Left kidney (tissue), 2 donors: ENCODE data around the gene MSANTD1. TPM values are rescaled to one million over a fixed set of nuclear protein-coding genes. Genes with fewer than 3 reads are reported as not detected.

ENCODE experiments used
- DNase-seq: peaks from one replicate; pipeline ENCODE4 v3.0.0-alpha.2; 2013
- polyA plus RNA-seq: library from polyadenylated mRNA; unstranded; fragments of 120-200 nt; gene quantifications from one replicate; pipeline ENCODE4 v1.2.1, GENCODE V29; 2013; ENCODE audit not compliant: insufficient read length

Gene MSANTD1
- polyA plus RNA-seq, 1 donor: 0.88 TPM

DNA sequence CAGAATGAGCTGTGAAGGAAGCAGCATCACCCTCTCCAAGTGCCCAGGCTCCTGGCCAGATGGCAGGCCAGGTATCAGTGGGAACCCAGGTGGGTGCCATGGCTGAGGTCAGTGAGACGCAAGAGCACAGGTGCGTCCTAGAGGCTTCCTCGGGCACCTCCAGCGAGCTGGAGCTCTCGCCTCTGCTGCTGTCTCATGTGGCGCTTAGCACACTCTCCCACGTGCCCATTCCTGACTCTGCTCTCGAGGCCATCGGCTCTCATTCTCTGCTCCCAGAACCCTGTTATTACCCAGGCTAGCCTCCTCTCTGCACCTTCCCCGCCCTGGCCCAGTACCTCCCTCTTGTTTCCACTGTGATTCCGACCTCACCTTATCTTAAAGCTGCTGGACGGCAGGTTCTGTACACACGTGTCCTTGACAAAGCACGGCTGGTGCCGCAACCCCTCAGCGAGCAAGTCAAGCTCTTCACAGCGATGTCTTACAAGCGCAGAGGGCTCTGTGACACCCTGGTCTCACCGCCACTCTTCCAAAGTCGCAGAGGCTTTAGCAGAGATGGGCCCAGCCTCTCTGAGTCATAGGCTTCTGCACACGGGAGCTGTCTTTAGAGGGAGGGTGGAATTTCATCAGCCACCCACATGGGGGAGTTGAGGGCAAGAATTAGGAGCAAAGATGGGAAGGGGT, 15.4 kb upstream of the MSANTD1 start:
- DNase-seq: no peak

DNA sequence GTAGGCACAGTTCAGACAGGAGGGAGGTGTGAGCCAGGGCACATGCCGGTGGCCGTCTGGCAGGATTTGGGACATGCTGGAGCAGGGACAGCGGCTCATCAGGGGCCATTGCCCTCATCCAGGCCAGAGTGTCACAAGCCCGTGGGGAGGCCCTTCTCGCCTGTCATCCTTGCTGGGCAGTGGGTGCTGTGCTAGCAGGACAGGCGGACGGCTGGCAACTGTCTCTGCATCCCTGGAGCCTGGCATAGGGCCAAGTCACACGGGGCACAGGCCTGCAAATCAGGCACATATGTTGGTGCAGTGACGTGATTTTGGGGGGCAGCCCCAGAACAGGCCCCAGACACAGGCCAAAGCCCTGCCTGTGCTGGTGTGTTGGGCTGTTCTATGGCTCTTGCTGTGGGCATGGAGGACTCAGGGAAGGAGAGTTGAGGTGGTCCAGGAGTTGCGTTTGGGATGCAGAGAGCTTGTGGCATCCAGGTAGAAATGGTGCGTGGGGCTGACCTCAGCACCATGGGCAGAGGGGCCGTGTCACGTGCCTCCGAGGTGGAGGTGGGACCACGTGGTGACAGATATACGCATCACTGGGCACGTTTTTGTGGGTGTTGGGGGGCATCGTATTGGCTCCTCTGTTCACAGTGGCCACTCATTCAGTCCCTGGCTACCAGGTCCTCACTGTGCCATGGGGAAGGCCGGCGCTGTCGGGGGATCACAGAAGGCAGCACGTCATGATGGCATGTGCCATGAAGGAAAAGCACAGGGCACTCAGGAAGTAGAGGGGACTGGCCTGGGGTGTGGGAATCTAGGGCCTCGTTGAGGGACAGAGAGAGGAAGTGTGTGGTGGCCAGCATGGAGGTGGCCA, 14.6 kb upstream of the MSANTD1 start:
- DNase-seq: no peak

DNA sequence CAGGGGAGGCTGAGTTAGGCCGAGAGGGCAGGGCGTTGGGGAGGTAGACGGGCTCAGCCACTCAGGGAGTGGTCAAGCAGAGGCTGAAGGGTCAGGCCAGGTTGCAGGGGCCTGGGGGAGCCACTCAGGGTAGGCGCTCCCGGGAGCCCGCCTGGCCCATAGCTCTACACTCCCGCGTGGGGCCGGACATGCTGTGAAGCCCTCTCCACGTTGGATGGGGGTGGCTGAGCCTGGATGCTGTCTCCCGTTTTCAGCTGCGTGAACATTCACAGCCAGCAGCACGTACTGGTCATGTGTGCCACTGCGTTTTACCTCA, 14.0 kb upstream of the MSANTD1 start:
- no peak for DNase-seq

DNA sequence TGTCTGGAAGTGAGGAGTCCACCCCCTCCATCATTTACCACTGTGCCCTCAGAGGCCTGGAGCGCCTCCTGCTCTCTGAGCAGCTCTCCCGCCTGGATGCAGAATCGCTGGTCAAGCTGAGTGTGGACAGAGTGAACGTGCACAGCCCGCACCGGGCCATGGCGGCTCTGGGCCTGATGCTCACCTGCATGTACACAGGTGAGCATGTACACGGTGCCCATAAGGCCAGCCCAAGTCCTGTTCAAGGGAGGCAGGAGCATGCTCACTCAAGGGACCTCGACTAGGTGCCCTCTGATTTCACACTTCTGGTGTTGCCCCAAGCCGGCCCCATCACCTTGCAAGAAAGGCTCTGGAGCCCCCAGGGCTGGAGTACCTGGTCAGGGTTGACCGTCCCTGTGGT, 13.4 kb upstream of the MSANTD1 start:
- no peak for DNase-seq

DNA sequence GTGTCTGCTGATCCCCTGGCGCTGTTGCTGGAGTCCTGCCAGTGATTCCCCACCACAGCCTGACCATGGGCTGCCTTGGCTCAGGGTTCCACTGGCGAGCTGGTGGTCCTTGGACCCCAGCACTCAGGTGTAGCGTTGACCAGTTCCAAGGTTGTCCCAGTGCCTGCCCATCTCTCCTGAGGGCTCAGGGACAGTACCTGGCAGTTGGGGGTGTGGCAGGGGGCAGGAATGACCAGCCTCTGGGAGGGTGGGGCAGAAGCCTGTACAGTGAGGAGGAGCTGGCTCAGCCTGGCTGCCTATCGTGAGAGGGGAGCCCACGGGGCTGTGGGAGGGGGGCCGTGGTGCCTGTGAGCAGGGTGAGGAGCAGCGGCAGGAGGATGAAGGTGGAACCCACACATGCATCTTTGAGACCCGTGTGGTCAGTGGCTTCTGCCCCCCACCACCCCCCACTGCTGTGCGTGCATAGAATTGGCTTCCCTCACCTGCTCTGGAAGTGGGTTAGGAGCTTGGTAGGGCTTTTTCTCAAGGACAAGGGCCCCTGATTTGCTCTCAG, 12.6 kb upstream of the MSANTD1 start:
- DNase-seq: no peak

DNA sequence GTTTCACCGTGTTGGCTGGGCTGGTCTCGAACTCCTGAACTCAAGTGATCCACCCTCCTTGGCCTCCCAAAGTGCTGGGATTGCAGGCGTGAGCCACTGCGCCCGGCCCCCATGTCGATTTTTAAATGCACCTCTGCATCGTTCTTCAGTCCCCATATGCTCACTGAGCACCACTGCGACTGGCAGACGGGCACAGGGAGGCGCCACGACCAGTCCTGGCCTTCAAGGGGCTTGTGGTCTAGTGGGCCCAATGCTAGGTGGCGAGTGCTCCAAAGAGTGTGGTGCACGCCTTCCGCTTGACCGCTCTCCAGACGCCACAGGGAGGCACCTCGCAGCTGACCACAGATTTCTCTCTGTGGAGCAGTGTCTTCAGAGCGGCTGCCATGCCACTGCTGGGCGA, 11.7 kb upstream of the MSANTD1 start:
- no peak for DNase-seq

DNA sequence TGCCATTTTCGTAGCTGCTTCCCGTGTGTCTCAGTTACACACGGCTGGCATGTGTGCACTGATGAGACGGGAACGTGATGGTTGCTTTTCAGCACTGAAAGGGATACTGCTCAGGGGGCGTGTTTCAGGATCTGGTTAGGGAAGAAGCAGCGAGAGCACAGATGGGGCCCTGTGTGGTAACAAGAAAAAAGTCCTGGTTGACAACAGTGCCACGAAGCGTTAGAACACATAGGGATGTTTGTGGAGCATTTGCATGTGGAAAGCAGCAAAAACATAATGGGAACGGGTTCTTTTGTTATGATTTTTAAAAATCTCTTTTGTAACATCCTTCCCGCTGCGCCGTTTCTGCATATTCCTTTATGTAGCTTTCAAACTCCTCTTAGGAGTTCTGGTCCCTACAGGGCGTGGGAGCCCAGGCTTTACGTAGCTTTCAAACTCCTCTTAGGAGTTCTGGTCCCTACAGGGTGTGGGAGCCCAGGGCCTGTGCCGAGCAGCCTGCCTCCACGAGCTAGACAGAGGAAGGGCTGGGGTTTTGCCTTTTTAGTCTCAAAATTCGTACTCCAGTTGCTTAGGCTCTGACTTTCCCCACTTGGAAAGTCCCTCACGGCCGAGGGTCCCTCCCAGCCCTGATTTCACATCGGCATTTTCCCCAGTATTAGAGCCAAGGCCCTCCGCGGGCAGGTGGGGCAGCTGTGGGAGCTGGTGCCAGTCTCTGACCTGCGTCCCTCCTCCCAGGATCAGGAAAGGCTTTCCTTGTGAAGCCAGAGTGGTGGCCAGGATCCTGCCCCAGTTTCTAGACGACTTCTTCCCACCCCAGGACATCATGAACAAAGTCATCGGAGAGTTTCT, 11.0 kb upstream of the MSANTD1 start:
- DNase-seq: no peak

DNA sequence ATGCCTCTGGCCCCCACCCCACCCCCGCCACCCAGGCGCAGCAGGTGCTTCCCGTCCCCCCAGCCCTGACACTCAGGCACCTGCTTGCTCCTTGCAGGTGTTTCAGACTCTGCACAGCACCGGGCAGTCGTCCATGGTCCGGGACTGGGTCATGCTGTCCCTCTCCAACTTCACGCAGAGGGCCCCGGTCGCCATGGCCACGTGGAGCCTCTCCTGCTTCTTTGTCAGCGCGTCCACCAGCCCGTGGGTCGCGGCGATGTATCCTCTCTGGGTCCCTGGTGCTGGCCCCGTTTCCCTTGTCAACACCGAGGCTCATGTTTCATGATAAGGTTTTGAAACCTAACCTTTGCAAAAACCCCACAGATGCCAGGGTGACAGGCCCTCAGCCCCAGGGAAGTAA, 10.2 kb upstream of the MSANTD1 start:
- no peak for DNase-seq

DNA sequence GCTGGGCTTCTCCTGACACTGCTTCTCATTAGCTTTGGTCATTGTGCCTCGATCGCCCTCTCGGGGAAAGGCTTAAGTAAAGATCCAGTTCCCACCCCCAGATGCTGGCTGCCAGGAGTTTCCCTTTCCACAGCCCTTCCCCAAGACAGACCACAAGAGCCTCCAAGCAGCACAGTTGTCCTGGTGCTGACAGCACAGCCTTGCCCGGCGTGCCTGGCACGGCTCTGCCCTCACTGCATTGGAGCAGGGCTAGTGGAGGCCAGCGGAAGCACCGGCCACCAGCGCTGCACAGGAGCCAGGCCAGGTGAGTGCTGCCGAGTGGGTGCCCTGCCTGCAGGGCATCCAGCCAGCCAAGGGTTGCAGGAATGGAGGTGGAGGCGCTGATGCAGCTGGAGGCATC, 9.7 kb upstream of the MSANTD1 start:
- DNase-seq: no peak

DNA sequence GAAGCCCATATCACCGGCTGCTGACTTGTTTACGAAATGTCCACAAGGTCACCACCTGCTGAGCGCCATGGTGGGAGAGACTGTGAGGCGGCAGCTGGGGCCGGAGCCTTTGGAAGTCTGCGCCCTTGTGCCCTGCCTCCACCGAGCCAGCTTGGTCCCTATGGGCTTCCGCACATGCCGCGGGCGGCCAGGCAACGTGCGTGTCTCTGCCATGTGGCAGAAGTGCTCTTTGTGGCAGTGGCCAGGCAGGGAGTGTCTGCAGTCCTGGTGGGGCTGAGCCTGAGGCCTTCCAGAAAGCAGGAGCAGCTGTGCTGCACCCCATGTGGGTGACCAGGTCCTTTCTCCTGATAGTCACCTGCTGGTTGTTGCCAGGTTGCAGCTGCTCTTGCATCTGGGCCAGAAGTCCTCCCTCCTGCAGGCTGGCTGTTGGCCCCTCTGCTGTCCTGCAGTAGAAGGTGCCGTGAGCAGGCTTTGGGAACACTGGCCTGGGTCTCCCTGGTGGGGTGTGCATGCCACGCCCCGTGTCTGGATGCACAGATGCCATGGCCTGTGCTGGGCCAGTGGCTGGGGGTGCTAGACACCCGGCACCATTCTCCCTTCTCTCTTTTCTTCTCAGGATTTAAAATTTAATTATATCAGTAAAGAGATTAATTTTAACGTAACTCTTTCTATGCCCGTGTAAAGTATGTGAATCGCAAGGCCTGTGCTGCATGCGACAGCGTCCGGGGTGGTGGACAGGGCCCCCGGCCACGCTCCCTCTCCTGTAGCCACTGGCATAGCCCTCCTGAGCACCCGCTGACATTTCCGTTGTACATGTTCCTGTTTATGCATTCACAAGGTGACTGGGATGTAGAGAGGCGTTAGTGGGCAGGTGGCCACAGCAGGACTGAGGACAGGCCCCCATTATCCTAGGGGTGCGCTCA, 8.7 kb upstream of the MSANTD1 start:
- DNase-seq: no peak

DNA sequence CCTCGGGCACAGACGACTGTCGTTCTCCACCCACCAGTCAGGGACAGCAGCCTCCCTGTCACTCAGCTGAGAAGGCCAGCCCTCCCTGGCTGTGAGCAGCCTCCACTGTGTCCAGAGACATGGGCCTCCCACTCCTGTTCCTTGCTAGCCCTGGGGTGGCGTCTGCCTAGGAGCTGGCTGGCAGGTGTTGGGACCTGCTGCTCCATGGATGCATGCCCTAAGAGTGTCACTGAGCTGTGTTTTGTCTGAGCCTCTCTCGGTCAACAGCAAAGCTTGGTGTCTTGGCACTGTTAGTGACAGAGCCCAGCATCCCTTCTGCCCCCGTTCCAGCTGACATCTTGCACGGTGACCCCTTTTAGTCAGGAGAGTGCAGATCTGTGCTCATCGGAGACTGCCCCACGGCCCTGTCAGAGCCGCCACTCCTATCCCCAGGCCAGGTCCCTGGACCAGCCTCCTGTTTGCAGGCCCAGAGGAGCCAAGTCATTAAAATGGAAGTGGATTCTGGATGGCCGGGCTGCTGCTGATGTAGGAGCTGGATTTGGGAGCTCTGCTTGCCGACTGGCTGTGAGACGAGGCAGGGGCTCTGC, 7.9 kb upstream of the MSANTD1 start:
- no peak for DNase-seq

DNA sequence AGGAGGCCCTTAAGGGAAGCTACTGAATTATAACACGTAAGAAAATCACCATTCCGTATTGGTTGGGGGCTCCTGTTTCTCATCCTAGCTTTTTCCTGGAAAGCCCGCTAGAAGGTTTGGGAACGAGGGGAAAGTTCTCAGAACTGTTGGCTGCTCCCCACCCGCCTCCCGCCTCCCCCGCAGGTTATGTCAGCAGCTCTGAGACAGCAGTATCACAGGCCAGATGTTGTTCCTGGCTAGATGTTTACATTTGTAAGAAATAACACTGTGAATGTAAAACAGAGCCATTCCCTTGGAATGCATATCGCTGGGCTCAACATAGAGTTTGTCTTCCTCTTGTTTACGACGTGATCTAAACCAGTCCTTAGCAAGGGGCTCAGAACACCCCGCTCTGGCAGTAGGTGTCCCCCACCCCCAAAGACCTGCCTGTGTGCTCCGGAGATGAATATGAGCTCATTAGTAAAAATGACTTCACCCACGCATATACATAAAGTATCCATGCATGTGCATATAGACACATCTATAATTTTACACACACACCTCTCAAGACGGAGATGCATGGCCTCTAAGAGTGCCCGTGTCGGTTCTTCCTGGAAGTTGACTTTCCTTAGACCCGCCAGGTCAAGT, 6.9 kb upstream of the MSANTD1 start:
- peak; percentile 71 for DNase-seq

DNA sequence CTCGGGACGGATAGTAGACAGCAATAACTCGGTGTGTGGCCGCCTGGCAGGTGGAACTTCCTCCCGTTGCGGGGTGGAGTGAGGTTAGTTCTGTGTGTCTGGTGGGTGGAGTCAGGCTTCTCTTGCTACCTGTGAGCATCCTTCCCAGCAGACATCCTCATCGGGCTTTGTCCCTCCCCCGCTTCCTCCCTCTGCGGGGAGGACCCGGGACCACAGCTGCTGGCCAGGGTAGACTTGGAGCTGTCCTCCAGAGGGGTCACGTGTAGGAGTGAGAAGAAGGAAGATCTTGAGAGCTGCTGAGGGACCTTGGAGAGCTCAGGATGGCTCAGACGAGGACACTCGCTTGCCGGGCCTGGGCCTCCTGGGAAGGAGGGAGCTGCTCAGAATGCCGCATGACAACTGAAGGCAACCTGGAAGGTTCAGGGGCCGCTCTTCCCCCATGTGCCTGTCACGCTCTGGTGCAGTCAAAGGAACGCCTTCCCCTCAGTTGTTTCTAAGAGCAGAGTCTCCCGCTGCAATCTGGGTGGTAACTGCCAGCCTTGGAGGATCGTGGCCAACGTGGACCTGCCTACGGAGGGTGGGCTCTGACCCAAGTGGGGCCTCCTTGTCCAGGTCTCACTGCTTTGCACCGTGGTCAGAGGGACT, 5.7 kb upstream of the MSANTD1 start:
- DNase-seq: no peak

DNA sequence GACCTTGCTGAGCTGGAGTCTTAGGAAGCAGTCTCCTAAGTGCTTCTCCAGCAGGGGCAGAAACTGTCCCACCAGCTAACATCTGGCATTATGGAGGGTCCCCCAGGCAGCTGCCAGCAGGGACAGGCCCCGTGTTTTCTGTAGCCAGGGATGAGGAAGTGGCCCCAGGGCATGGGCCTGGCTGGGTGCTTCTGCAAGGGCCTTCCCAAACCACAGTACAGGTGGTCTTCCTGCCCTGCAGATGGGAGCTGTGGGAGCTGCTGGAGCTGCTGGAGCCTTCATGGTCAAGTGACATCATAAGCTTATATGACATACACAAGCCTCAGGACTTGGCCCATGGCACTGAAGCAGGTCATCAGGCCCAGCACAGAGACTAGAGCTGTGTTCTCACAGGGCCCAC, 5.0 kb upstream of the MSANTD1 start:
- DNase-seq: no peak

DNA sequence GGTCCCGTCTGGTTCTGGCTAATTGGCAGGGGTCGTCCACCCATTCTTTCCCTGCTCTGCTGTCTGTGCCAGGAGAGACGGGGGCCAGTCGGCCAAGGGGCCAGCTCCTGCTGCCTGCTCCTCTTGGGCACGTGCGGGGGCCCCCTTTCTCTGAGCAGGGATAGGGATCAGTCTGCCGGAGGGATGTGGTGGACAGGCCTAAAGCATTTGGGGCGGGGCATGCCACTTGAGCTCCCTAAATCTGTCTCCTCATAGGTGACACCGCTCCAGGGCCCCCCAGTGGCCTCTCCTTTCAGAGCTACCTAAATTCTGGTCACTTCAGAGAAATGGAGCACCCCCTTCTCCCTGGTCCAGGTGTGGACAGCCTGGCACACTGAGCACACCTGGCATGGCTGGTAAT, 4.2 kb upstream of the MSANTD1 start:
- DNase-seq: no peak

DNA sequence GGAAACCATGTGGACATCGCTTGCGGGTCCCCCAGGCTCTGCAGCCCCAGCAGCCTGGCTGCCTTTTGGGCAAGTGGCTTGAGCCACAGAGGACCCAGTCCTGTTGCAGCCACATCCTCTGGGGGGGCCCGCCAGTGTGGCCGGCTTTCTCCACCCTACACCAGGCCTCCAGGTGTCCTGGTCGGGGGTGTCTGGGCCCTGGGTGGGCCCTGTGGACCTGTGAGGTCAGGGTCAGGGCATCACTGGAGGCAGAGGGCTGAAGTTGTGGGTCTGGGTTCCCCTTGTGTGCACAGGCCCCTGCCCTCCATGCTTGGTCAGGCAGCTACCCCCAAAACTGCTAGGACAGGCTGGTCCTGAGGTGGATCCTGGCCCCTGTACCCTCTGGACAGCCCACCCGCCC, 3.3 kb upstream of the MSANTD1 start:
- no peak for DNase-seq

DNA sequence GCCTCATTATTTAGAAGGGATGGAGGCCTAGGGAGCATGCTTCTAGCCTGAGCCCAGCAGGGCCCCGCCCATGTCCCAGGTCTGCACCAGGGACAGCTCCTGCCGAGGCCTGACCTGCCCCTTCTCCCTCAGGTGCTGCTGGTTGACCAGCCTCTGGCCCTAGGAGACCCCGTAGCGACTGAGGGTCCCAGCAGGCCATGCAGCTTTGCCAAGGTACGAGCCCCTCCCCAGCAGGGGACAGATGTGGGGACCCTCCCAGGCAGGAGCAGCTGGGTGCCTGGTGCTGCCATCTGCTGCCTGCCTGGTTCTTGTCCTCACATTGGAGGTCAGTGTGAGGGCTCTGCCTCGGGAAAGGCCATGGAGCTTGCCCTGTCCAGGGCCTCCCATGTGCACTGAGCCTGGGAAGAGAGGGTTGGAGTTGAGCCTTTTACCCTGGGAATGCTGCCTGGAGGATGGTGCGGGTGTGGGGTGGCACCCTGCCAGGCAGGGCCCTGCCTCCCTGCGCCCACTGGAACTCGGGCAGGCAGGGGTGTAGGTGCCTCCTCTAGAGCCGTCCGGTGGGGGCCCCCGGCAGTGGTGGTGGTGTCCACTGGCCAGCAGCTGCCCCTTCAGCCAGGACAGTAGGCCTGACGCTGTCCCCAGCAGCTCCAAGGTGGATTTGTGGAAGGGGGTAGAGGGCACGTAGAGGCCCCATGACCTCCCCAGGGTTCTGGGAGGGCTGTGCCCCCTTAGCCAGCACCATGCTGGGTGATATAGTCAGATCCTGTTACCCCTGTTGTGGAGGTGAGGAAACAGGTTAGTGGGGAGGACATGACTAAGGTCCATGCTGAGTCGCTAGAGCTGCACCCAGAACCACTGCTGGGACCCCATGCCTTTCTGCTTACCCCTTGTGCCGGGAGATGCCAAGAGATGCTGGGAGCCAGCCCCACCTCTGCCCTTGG, 2.2 kb upstream of the MSANTD1 start:
- DNase-seq: no peak

DNA sequence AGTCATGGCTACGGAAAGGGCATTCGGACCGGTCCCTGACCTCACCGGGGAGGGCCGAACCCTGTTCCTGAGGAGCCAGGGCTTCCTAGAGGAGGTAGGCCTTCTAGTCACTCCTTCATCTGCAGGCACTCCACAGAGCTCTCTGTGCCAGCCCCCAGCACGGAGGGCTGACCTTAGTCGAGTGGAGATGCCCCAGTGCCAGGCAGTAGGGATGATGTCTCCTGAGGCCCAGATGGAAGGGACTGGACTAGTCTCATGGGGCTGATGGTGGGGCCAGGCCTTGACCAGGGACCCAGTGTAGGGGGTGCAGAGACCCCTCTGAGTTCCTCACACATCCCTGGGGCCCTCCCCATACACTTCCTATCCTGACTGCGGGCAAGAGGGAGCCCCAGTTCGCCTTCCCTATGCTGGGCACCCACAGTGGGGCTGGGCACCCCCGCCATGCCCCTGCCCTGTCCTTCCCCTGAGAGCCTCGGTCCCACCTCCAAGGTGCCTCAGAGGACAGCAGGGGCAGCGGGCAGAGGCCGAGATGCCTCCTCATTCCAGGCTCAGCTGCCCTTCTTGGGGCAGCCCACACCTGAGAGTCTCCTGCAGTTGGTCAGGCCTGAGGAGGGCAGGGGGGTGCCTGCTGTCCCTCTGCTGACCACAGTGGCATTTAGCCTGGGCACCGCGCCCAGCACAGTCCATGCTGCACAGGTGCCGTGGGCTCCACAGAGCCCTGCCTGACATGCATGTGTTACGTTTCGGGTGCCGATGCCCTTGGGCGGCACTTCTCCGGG, 1.4 kb upstream of the MSANTD1 start:
- DNase-seq: no peak
